Fibroblast of the aortic adventitia (primary cell): Measurements from ENCODE around the gene ZFAND3. TPM values are rescaled to one million over a fixed set of nuclear protein-coding genes. Genes with fewer than 3 reads are reported as not detected.

ENCODE experiments used
- DNase-seq: peaks from one replicate; pipeline ENCODE4 v3.0.0-alpha.2; 2010; ENCODE audit warnings: low read depth
- H3K4me3 ChIP-seq: 2 replicates; pipeline ENCODE4 v1.5.1; 2011; ENCODE audit warnings: low read depth, mild to moderate bottlenecking, control low read depth, low read length, moderate library complexity
- CTCF ChIP-seq: IDR thresholded peaks from 2 replicates; pipeline ENCODE4 v1.5.1; 2011; ENCODE audit warnings: mild to moderate bottlenecking, low read length, control low read depth, inconsistent platforms; ENCODE audit not compliant: insufficient read depth
- total RNA-seq: library from RNA; depleted of rRNA; stranded (reverse); fragments of >200 nt; gene quantifications from 2 replicates; pipeline ENCODE4 v1.2.3, GENCODE V29; 2012; ENCODE audit warnings: low replicate concordance

ZFAND3 gene
- total RNA-seq, 1 donor: 31.3 TPM

- TF ChIP-seq CTCF: no peak
- no peak overlapping the region for H3K4me3 ChIP-seq
- DNase-seq: no peak
These were observed 350.5 kb downstream of the ZFAND3 start for GRCh38 chr6:38169977-38170526.

- H3K4me3 ChIP-seq: no peak overlapping the region
- no peak for TF ChIP-seq CTCF
- DNase-seq: no peak
These were observed 351.3 kb downstream of the ZFAND3 start for GRCh38 chr6:38170666-38171355.

- no peak for TF ChIP-seq CTCF
- H3K4me3 ChIP-seq: no peak overlapping the region
- no peak for DNase-seq
These were observed 352.6 kb downstream of the ZFAND3 start for GRCh38 chr6:38171997-38172738.

GRCh38 chr6:38172739-38173410 is 353.3 kb downstream of the ZFAND3 start:
- TF ChIP-seq CTCF: no peak
- DNase-seq: no peak
- H3K4me3 ChIP-seq: no peak overlapping the region

- TF ChIP-seq CTCF: no peak
- no peak overlapping the region for H3K4me3 ChIP-seq
- DNase-seq: no peak
These were observed 354.4 kb downstream of the ZFAND3 start for GRCh38 chr6:38173909-38174308.

- H3K4me3 ChIP-seq: no peak overlapping the region
- DNase-seq: no peak
- TF ChIP-seq CTCF: no peak
These were observed 354.8 kb downstream of the ZFAND3 start for GRCh38 chr6:38174315-38174714.
